Endothelial cell of umbilical vein (primary cell): ENCODE results near the gene FBP2. TPM values are rescaled to one million over a fixed set of nuclear protein-coding genes. Genes with fewer than 3 reads are reported as not detected.
"Not testable (repeated sequence)": the region's sequence is repeated elsewhere in the genome, so short reads cannot be mapped to it uniquely, and the experiment has no call there.

Experiments
- BruUV-seq: library from RNA; stranded (reverse); fragments of 400-500 nt; replicated peaks from 2 replicates; lab custom pipeline; 2021; lab: Mats Ljungman, UMichigan
- CTCF ChIA-PET: fragments of 300-600, 350-600 bp; sonication (Branson Sonifier 250); formaldehyde crosslinking; loops from one replicate; lab custom pipeline; 2021; ENCODE audit warnings: antibody characterized with exemption, inconsistent platforms; lab: Charles Lee
- POLR2A ChIA-PET: fragments of 300-600, 350-600 bp; sonication (Branson Sonifier 250); formaldehyde crosslinking; loops from one replicate; lab custom pipeline; 2021; ENCODE audit warnings: antibody characterized with exemption, inconsistent platforms; lab: Charles Lee
- DNase-seq: peaks from one replicate; pipeline ENCODE4 v3.0.0-alpha.2; 2011; ENCODE audit warnings: low read depth, low spot score
- FAIRE-seq: peaks from 2 replicates; lab custom pipeline; 2011; peaks lifted over from hg19 to GRCh38; lab: Jason Lieb, UNC
- H2AFZ ChIP-seq: 2 replicates; pipeline ENCODE4 v1.6.0; 2012; ENCODE audit warnings: low read depth, low read length, control low read depth, inconsistent platforms
- H3K27ac ChIP-seq: 2 replicates; pipeline ENCODE4 v1.5.1; 2011; ENCODE audit warnings: low read depth, mild to moderate bottlenecking, control low read depth, low read length, moderate library complexity; ENCODE audit not compliant: insufficient read depth
- H3K27me3 ChIP-seq, 2 experiments: 2 replicates each; pipeline versions ENCODE4 v1.6.0 to v1.6.1; 2011; ENCODE audit warnings: low read length in 2 of 2, mixed read lengths in 1 of 2; ENCODE audit not compliant: control insufficient read depth in 2 of 2, insufficient read depth in 2 of 2
- H3K36me3 ChIP-seq, 2 experiments: 2 replicates in 1 of 2; 3 replicates in 1 of 2; pipeline ENCODE4 v1.5.1; 2011; ENCODE audit warnings: low read length in 2 of 2, mild to moderate bottlenecking in 1 of 2, moderate library complexity in 1 of 2; ENCODE audit not compliant: control insufficient read depth in 2 of 2, insufficient read depth in 2 of 2; ENCODE audit errors: extremely low read depth in 1 of 2
- H3K4me1 ChIP-seq: 3 replicates; pipeline ENCODE4 v1.5.1; 2011; ENCODE audit warnings: mild to moderate bottlenecking, low read length; ENCODE audit not compliant: control insufficient read depth, insufficient read depth; ENCODE audit errors: extremely low read depth
- H3K4me2 ChIP-seq: 2 replicates; pipeline ENCODE4 v1.6.1; 2011; ENCODE audit warnings: low read length, control low read depth, mixed read lengths; ENCODE audit not compliant: insufficient read depth
- H3K4me3 ChIP-seq, 3 experiments: fragments of 200-600 bp in 1 of 3; sonication (generic), shearing (Covaris generic) in 1 of 3; replicated peaks in 1 of 3; 2 replicates each; pipeline ENCODE4 v1.5.1; 2011 to 2016; ENCODE audit warnings: control low read depth in 3 of 3, low read length in 3 of 3, mild to moderate bottlenecking in 2 of 3, inconsistent platforms in 1 of 3, low read depth in 1 of 3, moderate library complexity in 1 of 3; ENCODE audit not compliant: insufficient read depth in 1 of 3
- H3K79me2 ChIP-seq: 2 replicates; pipeline ENCODE4 v1.6.0; 2012; ENCODE audit warnings: low read length, inconsistent platforms; ENCODE audit not compliant: control insufficient read depth, insufficient read depth
- H3K9ac ChIP-seq: replicated peaks from 2 replicates; pipeline ENCODE3; 2011; ENCODE audit warnings: low read length, control low read depth; ENCODE audit not compliant: insufficient read depth; ENCODE audit errors: extremely low read depth
- H3K9me1 ChIP-seq: replicated peaks from 3 replicates; pipeline ENCODE4 v1.6.0; 2011; ENCODE audit warnings: mild to moderate bottlenecking, low read length; ENCODE audit not compliant: control insufficient read depth, insufficient read depth; ENCODE audit errors: extremely low read depth
- H3K9me3 ChIP-seq: replicated peaks from 2 replicates; pipeline ENCODE4 v1.5.1; 2012; ENCODE audit warnings: low read length, inconsistent platforms; ENCODE audit not compliant: control insufficient read depth, insufficient read depth
- H4K20me1 ChIP-seq: replicated peaks from 2 replicates; pipeline ENCODE3; 2011; ENCODE audit warnings: mild to moderate bottlenecking, low read length; ENCODE audit not compliant: control insufficient read depth, insufficient read depth; ENCODE audit errors: extremely low read depth
- EZH2 ChIP-seq: IDR thresholded peaks from 2 replicates; pipeline ENCODE4 v1.6.1; 2012; ENCODE audit warnings: borderline replicate concordance, low read depth, mild to moderate bottlenecking, moderate library complexity, low read length, inconsistent platforms; ENCODE audit not compliant: severe bottlenecking
- FOS ChIP-seq: IDR thresholded peaks from 2 replicates; pipeline ENCODE4 v1.6.1; 2011; ENCODE audit warnings: mild to moderate bottlenecking, low read length, moderate library complexity, borderline replicate concordance; ENCODE audit not compliant: insufficient read depth
- GATA2 ChIP-seq: IDR thresholded peaks from 2 replicates; pipeline ENCODE4 v1.7.0; 2011; ENCODE audit warnings: low read depth, mild to moderate bottlenecking, moderate library complexity, mixed read lengths, low read length; ENCODE audit not compliant: insufficient read length, insufficient read depth
- JUN ChIP-seq: IDR thresholded peaks from 2 replicates; pipeline ENCODE4 v1.6.1; 2011; ENCODE audit warnings: borderline replicate concordance, low read depth; ENCODE audit not compliant: insufficient read length, insufficient read depth
- MYC ChIP-seq: IDR thresholded peaks from one replicate; pipeline ENCODE4 v1.6.1; 2011; ENCODE audit warnings: mild to moderate bottlenecking, low read depth, low read length
- POLR2A ChIP-seq: IDR thresholded peaks from 2 replicates; pipeline ENCODE4 v1.6.1; 2012; ENCODE audit warnings: low read depth, mild to moderate bottlenecking, control low read depth, low read length
- POLR2AphosphoS5 ChIP-seq: IDR thresholded peaks from 2 replicates; pipeline ENCODE4 v1.6.1; 2012; ENCODE audit warnings: low read depth, mild to moderate bottlenecking, control low read depth, low read length, moderate library complexity; ENCODE audit not compliant: insufficient read depth
- dilution Hi-C: fragments of 300-500 bp; cut with MboI; formaldehyde crosslinking; loops from one replicate; pipeline ENCODE4 v1.15.0; 2019; ENCODE audit warnings: low sequenced_read_pairs; ENCODE audit not compliant: extremely low pct_ligation_motif_present
- intact Hi-C: fragments of 100-400 bp; cut with micrococcal nuclease; formaldehyde crosslinking; loops from one replicate; pipeline ENCODE4 v1.10.0; 2022
- polyA plus RNA-seq, 4 experiments: library from polyadenylated mRNA; depleted of rRNA in 3 of 4; stranded (reverse) in 3 of 4; unstranded in 1 of 4; fragments of >200 nt; gene quantifications; 2 replicates each; pipeline versions ENCODE4 v1.2.1 to v1.2.3, GENCODE V29; 2011 to 2012; ENCODE audit warnings: missing spikeins in 1 of 4
- total RNA-seq: library from RNA; stranded (reverse); gene quantifications from 2 replicates; pipeline ENCODE4 v1.2.3, GENCODE V29; 2021
- TF ChIP-seq, protein P1 (sequence below): IDR thresholded peaks from 2 replicates; pipeline ENCODE4 v1.6.1; 2011; ENCODE audit not compliant: insufficient read depth, insufficient read length
- TF ChIP-seq, protein P2 (sequence below), 2 donors: IDR thresholded peaks; 1 replicate in 1 of 2; 2 replicates in 1 of 2; pipeline ENCODE4 v1.5.1; 2011; ENCODE audit warnings: low read length in 2 of 2, mild to moderate bottlenecking in 2 of 2, moderate library complexity in 2 of 2, control low read depth in 1 of 2, inconsistent platforms in 1 of 2, low read depth in 1 of 2; ENCODE audit not compliant: insufficient read depth in 1 of 2; ENCODE audit errors: extremely low read depth in 1 of 2

Gene FBP2
- total and polyA plus RNA-seq, 2 donors (not counting 3 experiments of a cell fraction or from before 2014, with no cell fraction given): not detected

DNA sequence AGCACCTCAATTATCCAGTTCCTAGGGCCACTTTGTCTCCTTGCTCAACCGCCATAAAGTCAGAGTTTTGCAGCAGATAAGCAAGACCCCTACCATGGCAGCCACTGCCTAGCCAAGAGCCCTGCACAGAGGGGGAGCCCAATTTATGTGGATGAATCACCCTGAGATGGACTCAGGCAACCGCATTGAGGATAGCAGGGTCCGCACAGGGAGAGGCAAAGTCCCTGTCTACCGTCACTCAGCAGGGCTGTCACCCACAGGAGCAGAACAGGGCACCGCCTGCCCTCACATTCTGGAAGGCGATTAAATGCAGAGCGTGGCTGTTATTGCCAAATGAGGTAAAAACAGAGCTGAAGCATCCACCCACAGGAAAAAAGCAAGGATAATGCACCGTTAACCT lies 1.7 kb downstream of the FBP2 start:
- Histone ChIP-seq H3K4me3 (no peak overlapping the region), H3K9ac (no peak overlapping the region), H3K27ac (no peak overlapping the region), H3K36me3 (no peaks in the 10 kb centered on the region), H3K4me2 (no peak overlapping the region), H3K9me1 (no peaks in the 10 kb centered on the region), H3K27me3 (no peaks in the 10 kb centered on the region), H3K9me3 (no peaks in the 10 kb centered on the region), H2AFZ (no peak overlapping the region), H4K20me1 (no peaks in the 10 kb centered on the region), H3K4me1 (no peaks in the 10 kb centered on the region), H3K79me2 (no peaks in the 10 kb centered on the region)
- FAIRE-seq (no peak), DNase-seq (no peak)
- BruUV-seq: no TSS peak
- TF ChIP-seq EZH2 (no peak), MYC (no peak), POLR2A (no peak), FOS (no peak), POLR2AphosphoS5 (no peak), JUN (no peak), GATA2 (no peak)
- TF ChIP-seq, protein P1, sequence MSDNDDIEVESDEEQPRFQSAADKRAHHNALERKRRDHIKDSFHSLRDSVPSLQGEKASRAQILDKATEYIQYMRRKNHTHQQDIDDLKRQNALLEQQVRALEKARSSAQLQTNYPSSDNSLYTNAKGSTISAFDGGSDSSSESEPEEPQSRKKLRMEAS: no peak
- TF ChIP-seq, protein P2, sequence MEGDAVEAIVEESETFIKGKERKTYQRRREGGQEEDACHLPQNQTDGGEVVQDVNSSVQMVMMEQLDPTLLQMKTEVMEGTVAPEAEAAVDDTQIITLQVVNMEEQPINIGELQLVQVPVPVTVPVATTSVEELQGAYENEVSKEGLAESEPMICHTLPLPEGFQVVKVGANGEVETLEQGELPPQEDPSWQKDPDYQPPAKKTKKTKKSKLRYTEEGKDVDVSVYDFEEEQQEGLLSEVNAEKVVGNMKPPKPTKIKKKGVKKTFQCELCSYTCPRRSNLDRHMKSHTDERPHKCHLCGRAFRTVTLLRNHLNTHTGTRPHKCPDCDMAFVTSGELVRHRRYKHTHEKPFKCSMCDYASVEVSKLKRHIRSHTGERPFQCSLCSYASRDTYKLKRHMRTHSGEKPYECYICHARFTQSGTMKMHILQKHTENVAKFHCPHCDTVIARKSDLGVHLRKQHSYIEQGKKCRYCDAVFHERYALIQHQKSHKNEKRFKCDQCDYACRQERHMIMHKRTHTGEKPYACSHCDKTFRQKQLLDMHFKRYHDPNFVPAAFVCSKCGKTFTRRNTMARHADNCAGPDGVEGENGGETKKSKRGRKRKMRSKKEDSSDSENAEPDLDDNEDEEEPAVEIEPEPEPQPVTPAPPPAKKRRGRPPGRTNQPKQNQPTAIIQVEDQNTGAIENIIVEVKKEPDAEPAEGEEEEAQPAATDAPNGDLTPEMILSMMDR (IDR thresholded peaks at IDR 0.05; ENCODE audit: extremely low read depth in 1 of 2, insufficient read depth in 1 of 2, low read depth in 1 of 2, low read length in 2 of 2): no peak
- intact Hi-C loops: no loop called here
- ChIA-PET CTCF (no interaction called here), POLR2A (no interaction called here)
- dilution Hi-C loops: no loop called here

DNA sequence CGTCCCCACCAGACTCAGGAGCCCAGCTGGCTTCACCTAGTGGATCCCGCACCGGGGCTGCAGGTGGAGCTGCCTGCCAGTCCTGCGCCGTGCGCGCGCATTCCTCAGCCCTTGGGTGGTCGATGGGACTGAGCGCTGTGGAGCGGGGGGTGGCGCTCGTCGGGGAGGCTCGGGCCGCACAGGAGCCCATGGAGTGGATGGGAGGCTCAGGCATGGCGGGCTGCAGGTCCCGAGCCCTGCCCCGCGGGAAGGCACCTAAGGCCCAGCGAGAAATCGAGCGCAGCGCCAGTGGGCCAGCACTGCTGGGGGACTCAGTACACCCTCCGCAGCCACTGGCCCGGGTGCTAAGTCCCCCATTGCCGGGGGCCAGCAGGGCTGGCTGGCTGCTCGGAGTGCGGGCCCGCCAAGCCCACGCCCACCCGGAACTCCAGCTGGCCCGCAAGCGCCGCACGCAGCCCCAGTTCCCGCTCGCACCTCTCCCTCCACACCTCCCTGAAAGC lies 2.5 kb downstream of the FBP2 start:
- H3K9me1 ChIP-seq, H3K27me3 ChIP-seq, H3K79me2 ChIP-seq, H3K36me3 ChIP-seq, H3K4me3 ChIP-seq, intact Hi-C loops, DNase-seq, dilution Hi-C loops, CTCF ChIA-PET, H3K4me1 ChIP-seq, H3K9me3 ChIP-seq, POLR2A ChIA-PET, H3K9ac ChIP-seq, H4K20me1 ChIP-seq, H3K4me2 ChIP-seq, H3K27ac ChIP-seq, FAIRE-seq, BruUV-seq, H2AFZ ChIP-seq: not testable (repeated sequence)
